HG02798 (cell line): Measurements from ENCODE around the gene FOXP1.

Source experiments
- ATAC-seq: cut with Tn5 transposase; IDR thresholded peaks from one replicate; pipeline ENCODE4 v1.9.1; 2021; ENCODE audit warnings: mild to moderate bottlenecking; ENCODE audit not compliant: unreplicated experiment, poor library complexity

The FOXP1 gene

DNA sequence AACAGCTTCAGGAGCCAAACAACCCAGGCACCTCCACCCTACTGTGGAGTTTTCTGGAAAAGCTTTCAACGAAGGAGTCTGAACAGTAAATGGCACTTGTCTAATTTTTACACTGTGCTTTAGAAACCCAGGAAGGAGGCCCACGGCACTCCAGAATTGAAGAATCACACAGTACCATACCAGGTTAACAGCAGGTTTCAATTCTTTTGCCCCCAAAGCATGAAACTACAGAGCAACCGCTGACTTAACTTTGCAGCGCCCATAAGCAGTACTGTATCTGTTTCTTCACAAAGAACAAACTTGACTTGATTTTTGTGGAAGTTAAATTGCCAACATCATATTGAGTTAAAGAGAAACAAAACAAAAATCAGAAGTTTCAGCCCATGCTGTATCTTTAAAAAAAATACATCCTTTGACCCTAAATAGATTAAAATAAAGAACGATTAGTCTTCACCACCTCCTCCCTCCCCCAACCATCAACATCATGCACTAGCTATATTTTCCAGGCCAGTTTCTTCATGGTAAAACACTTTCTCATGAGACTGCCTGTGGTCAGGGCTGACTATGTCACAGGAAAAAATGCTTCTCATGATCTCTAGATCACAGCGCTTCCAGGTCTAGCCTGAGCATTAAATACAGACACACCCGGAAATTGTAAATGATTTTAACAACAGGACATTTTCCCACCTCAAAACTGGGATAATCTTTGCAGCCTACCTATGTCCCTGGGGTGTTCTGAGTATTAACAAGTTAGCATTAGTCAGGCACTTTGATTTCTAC is 456.3 kb downstream of the FOXP1 start:
- no peak for ATAC-seq

DNA sequence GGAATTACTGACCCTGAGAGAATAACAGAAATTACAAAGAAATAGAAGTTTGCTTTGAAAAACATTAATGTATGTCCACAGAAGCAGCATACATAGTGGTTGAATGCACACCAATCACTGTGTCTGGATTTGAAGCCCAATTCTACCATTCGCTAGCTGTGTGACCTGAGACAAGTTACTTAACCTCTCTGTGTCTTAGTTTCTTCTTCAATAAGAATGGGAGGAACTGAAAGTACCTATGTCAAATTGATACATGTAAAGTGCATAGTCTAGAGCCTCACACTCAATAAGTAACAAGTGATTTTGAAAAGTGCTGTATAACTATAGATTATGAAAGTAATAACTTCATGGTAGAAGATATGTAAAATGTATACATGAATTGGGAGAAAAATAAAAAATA is 457.8 kb downstream of the FOXP1 start:
- ATAC-seq, result no peak

GRCh38 chr3:71124048-71124447 is 459.5 kb downstream of the FOXP1 start:
- no peak for ATAC-seq

- ATAC-seq, result no peak
Measured at GRCh38 chr3:71122641-71123040, 460.9 kb downstream of the FOXP1 start.

GRCh38 chr3:71121429-71122167 is 461.9 kb downstream of the FOXP1 start:
- no peak for ATAC-seq

DNA sequence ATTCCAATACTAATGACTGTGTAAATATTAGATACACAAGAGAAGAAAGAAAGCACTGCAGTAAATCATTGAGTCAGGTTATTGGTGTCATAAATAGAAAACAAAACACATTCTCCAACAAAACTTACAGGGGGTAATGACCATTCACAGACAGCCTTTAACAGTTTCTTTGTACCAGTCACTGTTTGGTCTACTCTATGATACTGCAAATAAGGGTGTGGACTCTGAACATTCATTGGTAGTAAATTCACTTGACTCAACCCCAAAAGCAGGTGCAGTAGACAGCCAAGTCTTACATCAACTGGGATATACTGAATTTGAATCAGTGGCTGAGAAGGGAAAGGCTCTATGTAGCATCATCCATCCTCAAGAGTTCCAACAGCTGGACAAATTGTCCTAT is 463.5 kb downstream of the FOXP1 start:
- no peak for ATAC-seq

DNA sequence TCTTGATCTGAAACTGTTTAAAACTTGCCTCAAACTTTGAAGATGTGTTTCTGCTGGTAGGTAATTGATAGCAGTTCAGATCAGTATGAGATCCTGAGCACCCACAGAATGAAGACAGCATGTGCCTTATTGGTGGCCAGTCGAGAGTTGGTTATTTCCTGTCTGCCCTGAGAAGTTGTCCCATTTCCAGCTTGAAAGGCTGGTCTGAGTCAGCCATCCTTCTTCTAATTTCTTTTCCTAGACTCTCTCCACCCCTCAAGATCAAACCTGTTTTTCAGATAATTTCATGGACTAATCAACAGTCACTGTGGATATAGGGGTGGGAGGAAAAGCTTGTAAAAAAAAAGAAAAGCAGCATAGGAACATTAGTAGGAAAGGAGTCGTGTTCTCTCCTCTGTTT is 464.4 kb downstream of the FOXP1 start:
- no peak for ATAC-seq

- ATAC-seq, result no peak
Measured at GRCh38 chr3:71118436-71118835, 465.1 kb downstream of the FOXP1 start.

DNA sequence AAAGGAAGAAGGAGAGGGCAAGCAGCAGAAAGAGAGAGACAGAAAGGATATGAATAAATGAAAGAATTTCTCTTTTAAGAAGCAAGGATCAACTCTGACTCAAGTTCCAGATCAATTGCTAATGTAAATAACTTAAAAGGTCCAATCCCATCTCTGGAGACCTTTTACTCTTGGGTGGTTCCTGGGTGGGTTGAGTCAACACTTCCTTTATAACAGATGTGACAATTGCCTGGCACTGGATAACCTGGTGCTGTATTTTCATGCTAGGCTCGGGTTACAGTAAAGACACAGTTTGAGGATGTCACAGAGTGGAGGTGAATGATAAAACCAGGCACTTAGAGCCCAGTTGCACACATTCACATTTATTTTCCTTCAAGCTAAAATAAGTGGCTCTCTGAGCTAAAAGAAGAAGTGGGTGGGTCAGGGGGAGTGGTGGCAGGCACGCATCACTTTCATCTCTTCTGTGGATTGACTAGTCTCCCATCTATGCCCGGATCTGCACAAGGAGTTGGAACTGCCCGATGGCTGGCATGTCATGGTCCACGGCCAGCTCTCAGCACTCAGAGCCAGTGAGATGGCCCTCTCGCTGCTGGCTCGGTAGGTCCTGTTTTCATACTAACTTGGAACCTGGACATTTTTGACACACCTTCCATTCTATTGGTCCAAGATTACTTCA is 465.8 kb downstream of the FOXP1 start:
- no peak for ATAC-seq

DNA sequence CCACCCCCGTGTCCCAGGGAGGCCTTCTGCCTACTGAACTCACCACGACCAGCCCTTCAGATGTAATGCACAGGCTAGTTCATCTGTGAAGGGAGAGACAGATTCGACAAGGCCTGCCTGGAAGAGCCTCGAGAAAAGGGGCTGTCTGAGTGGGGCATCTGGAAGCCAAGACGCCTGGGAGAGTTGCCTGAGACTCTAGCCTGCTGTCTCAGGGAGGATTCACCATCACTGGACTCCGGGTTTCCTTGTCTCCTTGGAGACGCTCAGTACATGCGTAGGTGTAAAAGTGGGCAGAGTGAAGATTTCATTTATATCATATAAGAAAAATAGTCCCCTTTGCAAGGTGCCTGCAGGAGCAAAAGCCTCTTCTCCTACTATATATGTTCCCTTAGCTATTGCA is 468.9 kb downstream of the FOXP1 start:
- ATAC-seq, result no peak

GRCh38 chr3:71112576-71112975 is 471.0 kb downstream of the FOXP1 start:
- no peak for ATAC-seq

DNA sequence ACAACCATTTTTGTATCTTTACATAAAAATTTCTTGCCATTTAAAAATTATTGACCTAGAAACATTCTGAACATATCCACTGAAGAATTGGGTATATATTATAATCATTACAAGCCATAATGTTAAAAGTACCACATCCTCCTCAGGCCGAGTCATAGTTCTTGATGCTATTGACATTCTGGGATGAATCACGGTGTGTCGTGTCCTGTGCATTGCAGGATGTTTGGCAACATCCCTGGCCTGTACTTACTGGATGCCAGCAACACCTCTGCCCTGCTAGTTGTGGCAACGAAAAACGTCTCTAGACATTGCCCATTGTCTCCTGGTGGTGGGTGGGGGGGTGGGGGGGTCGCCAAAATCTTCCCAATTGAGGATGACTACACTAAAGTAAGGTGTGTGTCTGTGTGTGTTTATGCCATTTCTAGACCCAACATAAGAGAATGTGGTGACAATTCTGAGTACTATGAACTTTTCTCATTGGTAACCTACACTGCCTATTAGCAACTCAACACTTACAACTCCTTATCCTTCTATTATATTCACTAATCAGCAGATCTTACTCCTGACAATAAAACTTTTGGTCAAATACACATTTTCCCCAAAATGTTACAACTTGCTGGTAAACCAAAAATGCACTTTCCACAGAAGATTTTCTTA is 471.6 kb downstream of the FOXP1 start:
- ATAC-seq, result no peak

GRCh38 chr3:71110385-71111222 is 472.9 kb downstream of the FOXP1 start:
- no peak for ATAC-seq

GRCh38 chr3:71109977-71110285 is 473.6 kb downstream of the FOXP1 start:
- ATAC-seq, result no peak

DNA sequence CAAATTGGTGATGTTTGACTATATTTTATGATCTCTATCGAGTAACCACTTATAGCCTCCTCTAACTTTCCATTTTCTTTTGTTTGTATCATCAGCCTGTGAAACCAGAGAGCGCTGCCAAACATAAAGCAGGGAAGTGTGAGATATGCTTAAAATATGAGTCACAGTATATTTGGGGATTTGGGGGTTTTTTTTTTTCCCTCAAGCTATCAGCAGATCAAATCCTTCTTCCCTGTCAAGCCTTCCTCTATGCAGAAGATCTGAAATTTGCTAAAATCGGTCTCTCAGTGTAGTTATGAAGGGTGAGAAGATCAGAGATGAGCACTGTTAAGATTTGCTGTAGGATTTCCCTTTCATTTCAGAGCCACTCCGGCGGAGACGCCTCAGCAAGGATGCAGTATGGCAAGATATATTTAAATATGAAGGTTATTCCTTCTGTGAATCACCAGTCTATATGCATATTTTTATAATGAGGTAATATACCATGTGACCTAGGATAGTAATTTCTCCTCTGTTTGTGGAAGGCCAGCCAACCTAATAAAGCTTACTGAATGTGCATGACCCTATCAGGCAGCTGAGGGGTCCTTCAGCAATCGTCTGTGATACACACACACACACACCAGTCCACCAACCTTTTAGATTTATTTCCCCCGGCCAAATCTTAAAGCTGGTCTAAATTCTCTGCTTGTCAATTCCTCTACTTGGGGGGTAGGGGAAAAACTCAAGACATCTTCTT is 474.1 kb downstream of the FOXP1 start:
- ATAC-seq, result no peak

- ATAC-seq, result no peak
Measured at GRCh38 chr3:71107926-71108325, 475.6 kb downstream of the FOXP1 start.

- ATAC-seq, result no peak
Measured at GRCh38 chr3:71104976-71105375, 478.6 kb downstream of the FOXP1 start.

DNA sequence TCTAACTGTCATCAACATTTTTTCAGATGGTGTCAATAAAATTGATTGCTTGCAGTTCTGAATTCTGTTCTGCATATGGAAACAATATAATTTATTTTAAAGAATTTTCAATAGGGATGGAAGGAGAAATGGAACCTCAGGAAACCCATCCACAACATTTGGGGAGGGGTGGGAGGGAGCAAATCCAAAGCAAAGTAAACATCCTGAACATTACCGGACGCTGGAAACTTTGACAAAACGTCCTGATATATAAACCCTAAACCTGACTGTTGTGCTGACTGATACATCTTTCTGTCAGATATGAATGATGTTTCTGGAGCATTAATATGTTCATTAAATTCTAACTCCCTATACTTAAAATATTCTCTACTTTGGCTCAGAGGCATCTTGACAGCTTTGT is 479.0 kb downstream of the FOXP1 start:
- no peak for ATAC-seq

DNA sequence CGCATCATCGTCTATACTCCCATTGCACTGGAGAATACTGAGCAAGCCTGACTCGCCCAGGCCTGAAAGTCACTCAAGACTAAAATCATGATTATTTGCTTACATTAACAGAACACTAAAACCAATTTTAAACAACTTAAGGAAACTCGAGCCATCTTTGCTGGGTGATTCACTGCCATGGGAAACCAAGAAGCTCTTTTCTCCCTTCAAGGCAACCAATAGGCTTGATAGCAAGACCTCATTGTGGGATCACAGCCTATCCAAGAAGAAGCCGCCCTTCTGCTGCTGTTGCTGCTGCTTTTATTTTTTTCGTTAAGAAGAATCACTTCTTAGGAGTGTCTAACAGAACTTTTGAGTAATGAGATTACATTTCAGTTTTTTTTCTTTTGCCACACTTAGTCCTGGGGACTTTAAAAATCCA is 479.4 kb downstream of the FOXP1 start:
- ATAC-seq, result no peak
